Astrocyte (in vitro differentiated cells and primary cell): ENCODE results near the gene DOCK10.

Source experiments
- CTCF ChIP-seq: IDR thresholded peaks from 2 replicates; pipeline ENCODE4 v1.5.1; 2011; ENCODE audit warnings: low read depth, mild to moderate bottlenecking, inconsistent platforms, low read length, moderate library complexity; ENCODE audit not compliant: insufficient read depth
- EZH2 ChIP-seq: IDR thresholded peaks from 2 replicates; pipeline ENCODE4 v1.6.1; 2012; ENCODE audit warnings: mild to moderate bottlenecking, low read length, inconsistent platforms; ENCODE audit not compliant: insufficient read depth

GRCh38 chr2:225033440-225034318 is 8.6 kb downstream of the DOCK10 start:
- TF ChIP-seq CTCF = no peak
- no peak for TF ChIP-seq EZH2
